Small intestine (tissue), 16 donors: ENCODE results near the gene ACSM2A. TPM values are rescaled to one million over a fixed set of nuclear protein-coding genes. Genes with fewer than 3 reads are reported as not detected.
"Not testable (repeated sequence)": the region's sequence is repeated elsewhere in the genome, so short reads cannot be mapped to it uniquely, and the experiment has no call there.

Source experiments
- DNase-seq, 2 donors: peaks; one replicate each; pipeline versions ENCODE4 v3.0.0 to v3.0.0-alpha.2; 2013
- FAIRE-seq: peaks from 2 replicates; lab custom pipeline; 2012; peaks lifted over from hg19 to GRCh38; lab: Jason Lieb, UNC
- H3K27ac ChIP-seq, 3 donors: one replicate each; pipeline ENCODE4 v1.5.1; 2013; ENCODE audit warnings: low read length in 2 of 3, mild to moderate bottlenecking in 2 of 3, control low read depth in 1 of 3, inconsistent platforms in 1 of 3, low read depth in 1 of 3, moderate library complexity in 1 of 3
- H3K27me3 ChIP-seq, 3 donors: one replicate each; pipeline ENCODE4 v1.6.1; 2013; ENCODE audit warnings: low read length in 3 of 3, inconsistent platforms in 1 of 3; ENCODE audit not compliant: control insufficient read depth in 3 of 3, insufficient read depth in 3 of 3
- H3K36me3 ChIP-seq, 3 donors: one replicate each; pipeline ENCODE4 v1.6.1; 2013; ENCODE audit warnings: low read length in 3 of 3, inconsistent platforms in 1 of 3, low read depth in 1 of 3, mild to moderate bottlenecking in 1 of 3, moderate library complexity in 1 of 3; ENCODE audit not compliant: control insufficient read depth in 3 of 3, insufficient read depth in 2 of 3
- H3K4me1 ChIP-seq, 3 donors: one replicate each; pipeline ENCODE4 v1.6.1; 2013; ENCODE audit warnings: low read length in 2 of 3, inconsistent platforms in 1 of 3, low read depth in 1 of 3, mild to moderate bottlenecking in 1 of 3, moderate library complexity in 1 of 3; ENCODE audit not compliant: control insufficient read depth in 3 of 3, insufficient read depth in 2 of 3
- H3K4me3 ChIP-seq, 3 donors: one replicate each; pipeline ENCODE4 v1.5.1; 2013; ENCODE audit warnings: low read length in 3 of 3, control low read depth in 1 of 3, inconsistent platforms in 1 of 3, low read depth in 1 of 3, mild to moderate bottlenecking in 1 of 3, moderate library complexity in 1 of 3
- H3K9me3 ChIP-seq, 2 donors: one replicate each; pipeline ENCODE4 v1.6.1; 2013; ENCODE audit warnings: low read depth in 1 of 2, low read length in 1 of 2; ENCODE audit not compliant: control insufficient read depth in 2 of 2, insufficient read depth in 1 of 2
- WGBS, 3 donors: extraction: QIAGEN DNeasy Blood & Tissue Kit; methylation state at CpG; one replicate each; pipeline ENCODE4 v1.1.7; 2013; 5-methylcytosine and 5-hydroxymethylcytosine counted together
- long read RNA-seq, 10 donors: transcript quantifications; one replicate each; lab custom pipeline, GENCODE V29; 2026
- polyA plus RNA-seq, 4 donors: library from polyadenylated mRNA; stranded (reverse) in 3 of 4; unstranded in 1 of 4; fragments of 200-250 nt in 3 of 4; fragments of 120-200 nt in 1 of 4; gene quantifications; one replicate each; pipeline versions ENCODE4 v1.2.1 to v1.2.3, GENCODE V29; 2013
- donor health status: healthy with polysubstance abuse.
- donor health status: control.
- donor health status: control.
- donor health status: Bipolar disorder and iron deficiency.
- donor health status: healthy.

The ACSM2A gene, protein sequence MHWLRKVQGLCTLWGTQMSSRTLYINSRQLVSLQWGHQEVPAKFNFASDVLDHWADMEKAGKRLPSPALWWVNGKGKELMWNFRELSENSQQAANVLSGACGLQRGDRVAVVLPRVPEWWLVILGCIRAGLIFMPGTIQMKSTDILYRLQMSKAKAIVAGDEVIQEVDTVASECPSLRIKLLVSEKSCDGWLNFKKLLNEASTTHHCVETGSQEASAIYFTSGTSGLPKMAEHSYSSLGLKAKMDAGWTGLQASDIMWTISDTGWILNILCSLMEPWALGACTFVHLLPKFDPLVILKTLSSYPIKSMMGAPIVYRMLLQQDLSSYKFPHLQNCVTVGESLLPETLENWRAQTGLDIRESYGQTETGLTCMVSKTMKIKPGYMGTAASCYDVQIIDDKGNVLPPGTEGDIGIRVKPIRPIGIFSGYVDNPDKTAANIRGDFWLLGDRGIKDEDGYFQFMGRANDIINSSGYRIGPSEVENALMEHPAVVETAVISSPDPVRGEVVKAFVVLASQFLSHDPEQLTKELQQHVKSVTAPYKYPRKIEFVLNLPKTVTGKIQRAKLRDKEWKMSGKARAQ
- polyA plus RNA-seq, result under 1 TPM in 2 of 4 donors, not detected in 2; 0.07 TPM
- long read RNA-seq, donor 1, result 0 reads
- long read RNA-seq, donor 2, result 0 reads
- long read RNA-seq, donor 3, result 0 reads
- long read RNA-seq, donor 4, result 0 reads
- long read RNA-seq, donor 5, result 0 reads
- long read RNA-seq, donor 6, result 0 reads
- long read RNA-seq, donor 7, partial matches to known transcripts, result 0 of 1 reads
- long read RNA-seq, donor 7, other reads (novel, unspliced or antisense), result 0 of 1 reads
- long read RNA-seq, donor 8, result 0 reads
- long read RNA-seq, donor 9, result 0 reads
- long read RNA-seq, donor 10, result 0 reads

DNA sequence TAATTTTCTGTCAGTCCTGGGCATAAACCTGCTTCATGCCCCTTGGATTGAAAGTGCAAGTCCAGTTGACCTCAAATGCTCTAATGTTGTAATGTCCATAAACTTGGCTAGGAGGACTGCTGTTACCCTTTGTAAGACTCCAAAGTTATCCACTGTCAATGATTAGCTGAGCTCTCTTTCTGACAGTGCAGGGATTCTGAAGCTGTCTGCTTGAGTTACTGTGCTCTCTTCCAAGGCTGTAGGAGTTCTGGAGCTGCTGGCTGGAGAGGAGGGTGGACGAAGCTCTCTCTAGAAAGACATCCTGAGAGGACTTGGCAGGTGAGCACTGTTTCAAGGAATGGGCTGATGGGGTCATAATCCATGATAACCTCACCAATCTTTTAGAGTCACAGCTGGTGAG, at the start of gene ACSM2A:
ACSM2A (plus strand) TSS at position 158 of the 400 bp plus-strand sequence. CDS start 8,594 bp downstream, outside the sequence.
- H3K27me3 ChIP-seq, DNase-seq, FAIRE-seq, H3K4me1 ChIP-seq, H3K27ac ChIP-seq, H3K9me3 ChIP-seq, H3K36me3 ChIP-seq, H3K4me3 ChIP-seq: not testable (repeated sequence)
- 33 to 88% (median 43%) methylated on average over 1 of the region's 1 CpG for WGBS, 3 donors

DNA sequence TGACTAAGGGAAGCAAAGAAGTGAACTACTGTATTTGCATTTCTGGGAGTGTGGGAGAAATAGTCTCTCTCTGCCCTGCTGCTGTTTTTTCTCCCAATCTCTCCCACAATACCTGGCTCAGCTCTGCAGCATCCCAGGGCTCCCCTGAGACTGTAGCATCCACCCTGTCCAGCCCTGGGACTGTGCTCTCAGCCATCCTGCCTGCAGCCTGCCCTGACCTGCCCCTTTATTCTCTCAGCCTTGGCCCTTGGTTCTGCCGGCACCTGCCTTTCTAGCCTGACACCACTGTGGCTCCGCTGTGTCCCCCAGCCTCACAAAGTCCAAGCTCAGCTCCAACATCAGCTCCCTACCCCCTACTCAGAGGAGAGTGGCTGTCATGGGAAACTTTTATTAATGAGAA, 48.7 kb upstream of the ACSM2A start:
- DNase-seq, result no peak

DNA sequence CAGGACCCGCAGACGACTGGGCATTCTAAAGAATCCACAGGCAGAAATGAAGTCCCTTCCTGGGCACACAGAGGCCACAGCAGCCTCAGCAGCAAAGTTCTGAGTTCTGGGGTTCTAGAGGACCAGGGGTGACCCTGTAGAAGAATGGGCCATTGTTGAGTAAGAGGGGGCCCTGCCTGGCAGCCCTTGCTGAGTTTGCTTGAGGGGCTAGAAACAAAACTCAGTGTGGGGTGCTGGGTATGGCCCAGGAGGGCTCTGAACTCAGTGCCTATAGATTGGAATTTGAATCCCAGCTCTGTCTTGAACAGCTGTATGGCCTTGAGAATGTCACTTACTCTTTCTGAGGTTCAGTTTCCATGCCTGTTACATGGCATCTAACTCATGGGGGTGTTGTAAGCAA, 46.7 kb upstream of the ACSM2A start, which contains the start of gene PDILT:
PDILT (minus strand) TSS at position 101 of the 400 bp plus-strand sequence. CDS start 5,437 bp downstream, outside the sequence.
- H3K36me3 ChIP-seq, result no peaks in the 10 kb centered on the region
- WGBS, 3 donors, result 75 to 84% (median 83%) methylated on average over 2 of the region's 2 CpGs

More for the DNA sequence above, 48.7 kb upstream of the ACSM2A start:
- WGBS, 3 donors, result 97% methylated on average over 2 of the region's 2 CpGs
- Histone ChIP-seq H3K4me3 (no peak overlapping the region), H3K4me1 (peaks cover 0 to 13% (median 0%) of the 10 kb centered on the region in 3 donors), H3K9me3 (no peaks in the 10 kb centered on the region), H3K36me3 (no peaks in the 10 kb centered on the region), H3K27ac (no peak overlapping the region), H3K27me3 (no peaks in the 10 kb centered on the region)
- FAIRE-seq, result no peak

DNA sequence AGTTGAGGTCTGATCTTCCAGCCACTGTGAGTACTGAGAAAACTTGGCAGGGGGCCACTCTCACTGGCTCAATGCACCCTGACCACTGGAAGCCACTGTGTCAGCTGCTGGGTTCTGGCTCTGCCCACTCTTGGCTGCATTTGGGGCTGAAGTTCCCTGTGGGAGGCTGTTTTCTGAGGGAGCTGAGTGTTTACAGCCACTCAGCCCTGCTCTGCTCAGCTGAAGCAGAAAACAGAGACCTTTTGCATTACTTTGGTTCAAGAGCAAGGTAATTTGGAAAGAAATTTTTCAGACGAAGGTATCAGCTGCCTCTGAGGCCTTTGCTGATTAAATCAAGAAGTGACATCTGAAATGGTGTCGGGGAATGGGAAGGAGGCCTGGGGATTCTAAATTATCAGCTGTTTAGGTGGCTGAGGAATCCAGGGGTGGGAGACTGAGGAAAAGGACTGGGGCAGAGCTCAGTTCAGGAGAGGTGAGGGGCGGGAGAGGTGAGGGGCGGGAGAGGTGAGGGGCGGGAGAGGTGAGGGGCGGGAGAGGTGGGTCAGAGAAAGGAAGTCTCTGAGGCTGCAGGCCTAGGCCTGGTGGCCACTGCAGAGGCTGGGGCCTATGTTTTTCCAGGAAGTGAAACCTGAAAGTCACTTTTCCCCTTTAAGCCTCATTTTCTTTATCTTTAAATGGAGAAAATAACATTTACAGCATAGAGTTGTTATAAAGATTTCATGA, 41.8 kb upstream of the ACSM2A start, which contains the start of gene ACSM5:
ACSM5 (plus strand) TSS at position 137 of the 723 bp plus-strand sequence. CDS start 1,951 bp downstream, outside the sequence.
- Histone ChIP-seq H3K27ac (peak within 1 kb of the TSS in 1 of 3 donors; percentile 16), H3K27me3 (no peaks in the 10 kb centered on the region), H3K4me1 (no peaks in the 10 kb centered on the region), H3K36me3 (no peaks in the 10 kb centered on the region), H3K9me3 (no peaks in the 10 kb centered on the region), H3K4me3 (no peak within 1 kb of the TSS)
- 71 to 80% (median 74%) methylated on average over 6 of the region's 6 CpGs for WGBS, 3 donors
- FAIRE-seq, result no peak
- no peak for DNase-seq

More for the DNA sequence above, 46.7 kb upstream of the ACSM2A start, which contains the start of gene PDILT:
- H3K9me3 ChIP-seq, result no peaks in the 10 kb centered on the region
- FAIRE-seq (no peak), DNase-seq (no peak)
- H3K4me1 ChIP-seq, result peaks cover 0 to 8% (median 0%) of the 10 kb centered on the region in 3 donors
- no peak within 1 kb of the TSS for H3K27ac ChIP-seq
- no peak within 1 kb of the TSS for H3K4me3 ChIP-seq
- no peaks in the 10 kb centered on the region for H3K27me3 ChIP-seq

DNA sequence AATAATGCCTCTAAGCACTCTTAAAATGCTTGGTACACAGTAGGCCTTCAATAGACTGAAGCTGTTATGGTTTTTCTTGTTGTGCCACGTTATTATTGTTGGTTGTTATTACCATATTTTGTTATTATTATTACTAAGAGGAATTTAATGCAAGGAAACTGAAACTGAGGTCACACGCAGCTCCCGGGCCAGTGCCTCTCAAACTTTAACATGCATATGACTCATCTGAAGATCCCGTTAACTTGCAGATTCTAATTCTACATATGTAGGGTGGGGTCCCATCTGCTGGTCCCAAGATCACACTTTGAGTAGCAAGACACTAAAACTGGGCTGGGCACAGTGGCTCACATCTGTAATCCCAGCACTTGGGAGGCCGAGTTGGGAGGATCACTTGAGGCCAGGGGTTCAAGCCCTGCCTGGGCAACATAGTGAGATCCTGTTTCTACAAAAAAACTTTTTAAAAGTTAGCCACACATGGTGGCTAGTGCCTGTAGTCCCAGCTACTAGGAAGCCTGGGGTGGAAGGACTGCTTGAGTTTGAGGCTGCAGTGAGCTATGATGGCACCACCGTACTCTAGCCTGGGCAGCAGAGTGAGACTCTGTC, 41.1 kb upstream of the ACSM2A start:
- no peaks in the 10 kb centered on the region for H3K36me3 ChIP-seq
- H3K27me3 ChIP-seq, result no peaks in the 10 kb centered on the region
- no peaks in the 10 kb centered on the region for H3K9me3 ChIP-seq
- H3K4me3 ChIP-seq, result no peak overlapping the region
- H3K27ac ChIP-seq, result peak overlapping the region in 1 of 3 donors; percentile 16
- 50 to 53% (median 52%) methylated on average over 6 of the region's 6 CpGs for WGBS, 3 donors
- DNase-seq, result no peak
- no peaks in the 10 kb centered on the region for H3K4me1 ChIP-seq
- FAIRE-seq, result no peak

DNA sequence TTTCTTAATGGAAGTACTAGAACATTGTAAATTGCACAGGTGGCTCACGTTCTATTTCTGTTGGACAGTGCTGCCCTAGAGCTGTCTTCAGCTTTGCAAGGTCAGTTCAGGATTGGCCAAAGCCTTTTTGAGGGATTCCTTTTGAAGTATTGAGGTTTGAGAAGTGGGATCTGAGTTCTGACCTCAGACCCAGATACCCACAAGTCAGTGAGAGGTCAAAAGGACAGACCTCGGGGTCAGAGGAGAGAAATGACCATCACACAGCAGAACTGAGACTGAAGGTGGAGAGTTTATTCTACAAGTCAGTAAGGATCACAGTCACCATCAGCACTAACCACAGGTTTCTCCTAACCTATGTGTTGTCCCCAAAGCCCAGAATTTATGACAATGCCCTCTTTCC, 40.3 kb upstream of the ACSM2A start:
- no peak for DNase-seq
- 77 to 90% (median 86%) methylated on average over 2 of the region's 2 CpGs for WGBS, 3 donors
- H3K4me1 ChIP-seq, result no peaks in the 10 kb centered on the region

DNA sequence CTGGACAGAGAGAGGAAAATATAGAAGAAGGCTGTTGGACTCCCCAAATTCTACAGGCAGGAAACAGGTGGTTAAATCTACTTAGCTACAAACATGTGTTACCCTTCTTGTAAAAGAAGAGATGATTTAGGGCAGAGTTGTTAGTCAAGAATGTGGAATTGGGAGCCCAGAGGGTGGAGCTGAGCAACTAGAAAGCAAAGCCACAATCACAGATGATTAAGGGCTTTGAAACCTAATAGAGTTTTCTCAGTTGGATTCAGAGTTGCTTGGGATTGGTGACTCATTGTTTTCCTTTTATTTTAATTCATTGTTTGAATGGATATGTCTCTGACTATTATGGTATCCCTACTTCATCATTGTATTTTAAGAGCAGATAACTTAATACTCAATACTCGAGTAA, 35.8 kb upstream of the ACSM2A start:
- Histone ChIP-seq H3K36me3 (no peaks in the 10 kb centered on the region), H3K4me3 (no peak overlapping the region), H3K4me1 (no peaks in the 10 kb centered on the region), H3K27ac (no peak overlapping the region), H3K27me3 (no peaks in the 10 kb centered on the region), H3K9me3 (no peaks in the 10 kb centered on the region)
- DNase-seq (no peak), FAIRE-seq (no peak)
- 53 to 67% (median 57%) methylated on average over 1 of the region's 1 CpG for WGBS, 3 donors

More for the DNA sequence above, 40.3 kb upstream of the ACSM2A start:
- Histone ChIP-seq H3K27me3 (no peaks in the 10 kb centered on the region), H3K36me3 (no peaks in the 10 kb centered on the region), H3K27ac (no peak overlapping the region), H3K4me3 (no peak overlapping the region), H3K9me3 (no peaks in the 10 kb centered on the region)
- no peak for FAIRE-seq
